Stimulated activated effector memory CD8-positive, alpha-beta T cell treated with anti-CD3 and anti-CD28 coated beads, Interleukin-12 subunit alpha, Interleukin-12 subunit beta, amount 100 ng/mL, for 72 hours (primary cell): ENCODE results near the gene CCER1.

Experiments
- ATAC-seq: fragments of 150-1000 bp; cut with Tn5 transposase; 2 replicates; pipeline ENCODE4 v1.10.0; 2021
- DNase-seq, 2 donors: peaks; one replicate each; pipeline ENCODE4 v3.0.0; 2021 to 2022; ENCODE audit warnings: low spot score in 2 of 2
- H3K27ac Mint-ChIP-seq: one replicate; pipeline ENCODE4 v1.8.0; 2022; ENCODE audit warnings: mild to moderate bottlenecking, mixed read lengths
- H3K36me3 Mint-ChIP-seq: one replicate; pipeline ENCODE4 v1.8.0; 2022; ENCODE audit warnings: mild to moderate bottlenecking, mixed read lengths
- H3K4me1 Mint-ChIP-seq: one replicate; pipeline ENCODE4 v1.8.0; 2022; ENCODE audit warnings: mixed read lengths
- H3K4me3 Mint-ChIP-seq: one replicate; pipeline ENCODE4 v1.8.0; 2022; ENCODE audit warnings: mild to moderate bottlenecking, mixed read lengths
- H3K9me3 Mint-ChIP-seq: one replicate; pipeline ENCODE4 v1.8.0; 2022; ENCODE audit warnings: mixed read lengths

CCER1 gene

DNA sequence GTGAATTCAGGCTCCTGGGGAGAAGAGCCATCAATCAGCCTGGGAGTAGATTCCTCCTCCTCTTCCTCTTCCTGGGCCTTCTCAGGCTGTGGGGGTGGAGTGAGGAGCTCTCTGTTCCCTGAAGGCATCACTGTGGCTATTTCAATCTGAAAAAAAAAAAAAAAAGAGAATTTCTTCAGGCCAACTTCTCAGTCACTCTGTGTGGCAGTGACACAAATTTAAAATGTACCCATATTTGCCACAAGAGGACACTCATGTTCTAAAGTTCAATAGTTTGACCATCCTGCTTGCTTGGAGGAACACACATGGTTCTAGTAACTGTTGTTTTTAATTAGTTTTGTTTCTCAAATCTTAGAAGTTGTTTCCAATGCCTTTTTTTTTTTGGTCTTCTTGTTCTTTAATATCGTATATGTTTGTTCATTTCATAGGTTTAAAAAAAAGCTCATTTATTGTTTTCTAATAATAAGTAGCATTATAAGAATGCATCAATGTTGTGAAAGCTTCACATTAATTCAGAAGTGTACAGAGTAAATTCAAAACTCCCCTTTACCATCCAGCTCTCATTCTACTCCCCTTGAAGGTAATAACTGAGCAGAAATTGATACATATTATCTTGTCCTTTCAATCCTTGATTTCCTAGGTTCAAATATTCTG is 23.3 kb upstream of the CCER1 start:
- H3K36me3 Mint-ChIP-seq, result no peaks in the 10 kb centered on the region
- ATAC-seq, result peak; percentile 60
- no peak overlapping the region for H3K4me3 Mint-ChIP-seq
- no peak for DNase-seq
- H3K4me1 Mint-ChIP-seq, result no peaks in the 10 kb centered on the region
- H3K9me3 Mint-ChIP-seq, result no peaks in the 10 kb centered on the region
- no peak overlapping the region for H3K27ac Mint-ChIP-seq

DNA sequence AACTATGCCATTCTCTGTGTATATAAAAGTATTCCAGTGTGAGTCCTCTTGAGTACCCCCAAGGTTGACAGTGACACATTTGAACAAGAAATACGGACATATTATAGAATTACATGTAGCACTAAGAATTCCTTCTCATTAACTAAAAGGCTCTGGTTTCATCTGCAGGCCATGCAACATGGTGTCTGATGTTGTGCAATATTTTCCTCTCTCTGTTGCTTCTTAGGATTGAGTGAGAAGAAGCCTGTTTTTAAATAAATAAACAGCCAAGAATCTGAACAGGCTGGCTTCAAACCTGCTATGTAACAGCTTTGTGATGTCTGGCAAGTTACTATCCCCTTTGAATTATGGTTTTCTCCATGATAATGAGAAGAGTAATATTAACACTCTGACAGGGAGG is 22.2 kb upstream of the CCER1 start:
- no peaks in the 10 kb centered on the region for H3K4me1 Mint-ChIP-seq
- DNase-seq (no peak), ATAC-seq (no peak)
- H3K4me3 Mint-ChIP-seq, result no peak overlapping the region
- no peaks in the 10 kb centered on the region for H3K9me3 Mint-ChIP-seq
- H3K36me3 Mint-ChIP-seq, result no peaks in the 10 kb centered on the region
- no peak overlapping the region for H3K27ac Mint-ChIP-seq

DNA sequence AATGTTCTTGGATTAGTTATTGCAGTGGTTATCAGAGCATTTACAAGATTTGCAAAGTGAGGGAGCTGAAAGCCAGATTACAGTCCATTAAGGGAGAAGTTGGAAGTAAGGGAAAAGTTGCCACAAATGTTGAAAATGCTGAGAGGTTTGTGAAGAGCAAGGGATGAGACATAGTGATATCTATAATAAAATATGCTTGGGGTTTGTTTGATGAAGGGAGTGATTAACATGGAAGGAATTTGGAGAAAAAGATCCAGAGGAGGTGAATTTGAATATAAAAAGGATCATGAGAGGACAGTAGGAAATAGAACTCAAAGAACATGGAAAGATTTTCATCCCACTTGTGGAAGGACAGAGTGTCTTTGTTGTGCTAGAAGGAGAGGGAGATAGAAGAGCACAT is 19.3 kb upstream of the CCER1 start:
- no peak for DNase-seq
- no peak overlapping the region for H3K4me3 Mint-ChIP-seq
- no peak for ATAC-seq
- H3K9me3 Mint-ChIP-seq, result no peaks in the 10 kb centered on the region
- H3K27ac Mint-ChIP-seq, result no peak overlapping the region
- H3K4me1 Mint-ChIP-seq, result no peaks in the 10 kb centered on the region
- H3K36me3 Mint-ChIP-seq, result no peaks in the 10 kb centered on the region

DNA sequence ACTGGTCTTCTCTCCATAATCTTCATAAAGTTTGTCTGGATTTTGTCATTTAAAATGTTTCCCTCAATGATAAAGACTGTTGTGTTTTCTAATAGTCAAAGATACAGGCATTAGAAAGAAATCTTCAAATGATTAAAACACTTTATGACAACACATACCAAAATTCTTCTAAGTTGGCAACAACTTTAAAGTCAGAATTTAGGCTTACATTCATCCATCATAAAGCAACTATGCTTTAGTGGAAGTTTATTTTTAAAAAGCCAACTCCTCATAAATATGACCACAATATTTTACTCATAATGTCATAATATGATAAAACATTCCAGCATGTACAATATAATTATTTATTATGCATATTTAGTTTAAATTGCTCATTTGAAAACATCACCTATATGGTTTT is 17.2 kb upstream of the CCER1 start:
- no peaks in the 10 kb centered on the region for H3K4me1 Mint-ChIP-seq
- no peaks in the 10 kb centered on the region for H3K9me3 Mint-ChIP-seq
- H3K27ac Mint-ChIP-seq, result no peak overlapping the region
- ATAC-seq (no peak), DNase-seq (no peak)
- H3K4me3 Mint-ChIP-seq, result no peak overlapping the region
- H3K36me3 Mint-ChIP-seq, result no peaks in the 10 kb centered on the region

DNA sequence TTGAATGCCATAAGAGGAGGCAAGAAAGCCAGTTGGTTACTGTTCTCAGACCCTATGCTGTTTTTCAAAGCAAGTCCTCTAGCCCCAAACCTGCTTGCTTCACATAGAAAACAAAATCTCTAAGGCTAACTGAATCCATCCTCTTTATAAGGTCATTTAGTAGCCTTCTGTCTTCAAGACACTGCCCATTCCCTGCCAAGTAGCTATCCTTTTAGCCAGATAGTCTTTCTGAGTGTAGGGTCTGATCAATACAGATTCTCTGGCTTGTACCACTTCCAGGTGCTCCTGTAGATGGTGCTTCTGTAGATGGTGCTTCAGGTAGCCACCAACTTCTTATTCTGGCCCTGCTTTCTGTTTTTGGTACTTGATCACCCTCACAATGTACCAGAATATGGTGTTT is 15.9 kb upstream of the CCER1 start:
- Mint-ChIP-seq H3K4me3 (no peak overlapping the region), H3K36me3 (no peaks in the 10 kb centered on the region), H3K27ac (no peak overlapping the region), H3K9me3 (no peaks in the 10 kb centered on the region), H3K4me1 (no peaks in the 10 kb centered on the region)
- DNase-seq (no peak), ATAC-seq (peak; percentile 19)

DNA sequence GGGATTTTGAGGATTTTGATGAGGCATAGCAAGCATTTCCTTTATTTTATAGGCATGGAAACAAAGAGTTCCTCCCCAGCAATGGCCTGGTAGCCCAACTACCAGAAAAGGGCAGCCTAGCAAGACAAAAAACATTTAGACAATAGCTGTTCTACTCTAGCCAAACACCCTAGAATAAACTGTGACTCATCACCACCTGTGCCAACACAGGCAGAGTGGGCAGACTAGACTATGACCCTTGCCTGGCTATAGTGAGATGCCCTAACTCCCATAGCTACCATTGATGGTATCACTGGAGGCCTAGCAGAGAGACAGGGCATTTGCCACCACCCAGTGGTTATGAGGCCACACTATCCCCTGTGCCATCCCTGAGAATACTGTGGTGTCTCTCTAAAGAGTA is 15.5 kb upstream of the CCER1 start:
- Mint-ChIP-seq H3K9me3 (no peaks in the 10 kb centered on the region), H3K4me3 (no peak overlapping the region), H3K27ac (no peak overlapping the region), H3K4me1 (no peaks in the 10 kb centered on the region), H3K36me3 (no peaks in the 10 kb centered on the region)
- no peak for DNase-seq
- ATAC-seq, result peak; percentile 60

DNA sequence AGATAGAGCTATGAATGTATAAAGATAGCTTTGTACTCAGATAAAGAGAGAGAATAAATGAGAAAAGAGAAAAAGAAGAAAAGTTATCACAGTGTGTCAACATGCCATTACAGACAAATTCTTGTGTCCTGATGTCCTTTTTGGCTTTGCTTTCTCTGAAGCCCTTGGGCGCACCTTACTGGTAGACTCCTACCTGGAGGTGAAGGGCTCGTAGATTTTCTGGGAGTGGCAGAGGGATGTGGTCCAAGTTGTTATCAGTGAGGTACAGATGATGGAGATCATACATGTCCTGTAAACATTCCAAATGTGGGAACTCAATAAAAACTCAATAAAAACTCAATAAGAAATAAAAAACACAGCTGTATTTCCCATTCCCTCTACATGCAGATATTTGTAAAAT is 14.9 kb upstream of the CCER1 start:
- no peak overlapping the region for H3K4me3 Mint-ChIP-seq
- ATAC-seq, result no peak
- no peaks in the 10 kb centered on the region for H3K9me3 Mint-ChIP-seq
- no peaks in the 10 kb centered on the region for H3K4me1 Mint-ChIP-seq
- DNase-seq, result no peak
- H3K27ac Mint-ChIP-seq, result no peak overlapping the region
- H3K36me3 Mint-ChIP-seq, result no peaks in the 10 kb centered on the region

DNA sequence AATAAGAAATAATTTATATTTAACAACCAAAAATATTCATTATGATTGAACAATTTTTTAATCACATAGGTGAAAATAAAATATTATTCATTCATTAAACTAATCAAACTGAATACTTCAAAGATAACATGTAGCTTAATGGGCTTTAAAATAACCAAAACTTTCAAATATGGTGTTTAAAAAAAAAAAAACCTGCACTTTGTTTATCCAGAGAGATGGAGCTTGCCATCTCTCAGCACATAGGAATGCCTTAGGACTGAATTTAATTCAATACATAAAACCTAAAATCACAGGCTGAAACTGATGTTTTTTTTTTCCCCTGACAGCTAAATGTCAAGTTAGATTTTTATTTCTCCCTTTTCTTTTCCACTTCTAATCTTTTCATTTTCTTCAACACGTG is 14.4 kb upstream of the CCER1 start:
- no peaks in the 10 kb centered on the region for H3K4me1 Mint-ChIP-seq
- ATAC-seq, result no peak
- H3K27ac Mint-ChIP-seq, result no peak overlapping the region
- no peaks in the 10 kb centered on the region for H3K36me3 Mint-ChIP-seq
- no peaks in the 10 kb centered on the region for H3K9me3 Mint-ChIP-seq
- H3K4me3 Mint-ChIP-seq, result no peak overlapping the region
- no peak for DNase-seq

DNA sequence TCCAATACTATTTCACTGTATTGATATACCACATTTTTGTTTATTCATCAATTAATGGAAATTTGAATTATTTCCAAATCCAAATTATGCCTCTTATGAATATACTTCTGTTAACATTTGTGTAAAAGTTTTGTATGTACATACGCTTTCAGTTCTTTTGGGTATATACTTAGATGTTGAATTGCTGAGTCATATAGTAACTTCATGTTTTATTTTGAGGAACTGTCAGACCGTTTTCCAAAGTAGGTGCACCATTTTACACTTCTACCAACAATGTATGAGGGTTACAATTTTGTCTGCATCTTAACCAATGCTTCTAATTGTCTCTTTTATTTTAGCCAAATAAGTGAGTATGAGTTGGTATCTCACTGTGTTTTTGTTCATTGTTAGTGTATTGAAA is 10.2 kb upstream of the CCER1 start:
- DNase-seq (no peak), ATAC-seq (no peak)
- no peak overlapping the region for H3K4me3 Mint-ChIP-seq

DNA sequence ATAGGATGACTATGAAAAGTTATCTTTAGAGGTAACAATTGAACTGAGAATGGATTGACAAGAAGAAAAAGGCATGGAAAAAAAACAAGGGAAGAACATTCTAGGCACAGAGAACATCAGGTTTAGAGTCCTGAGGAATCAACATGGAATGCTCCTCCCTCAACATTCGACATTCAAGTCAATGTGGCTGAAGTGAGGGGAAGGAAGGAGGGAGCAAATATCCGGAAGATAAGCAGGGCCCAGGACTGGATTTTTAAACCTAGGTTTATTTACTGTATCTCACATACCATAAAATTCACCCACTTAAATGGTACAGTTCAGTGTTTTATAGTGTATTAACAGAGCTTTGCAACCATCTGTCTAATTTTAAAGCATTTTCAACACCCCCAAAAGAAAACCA is 9.6 kb upstream of the CCER1 start:
- DNase-seq, result no peak
- Mint-ChIP-seq H3K27ac (no peak overlapping the region), H3K9me3 (no peaks in the 10 kb centered on the region)

More for the DNA sequence above, 10.2 kb upstream of the CCER1 start:
- Mint-ChIP-seq H3K4me1 (no peaks in the 10 kb centered on the region), H3K27ac (no peak overlapping the region), H3K9me3 (no peaks in the 10 kb centered on the region), H3K36me3 (no peaks in the 10 kb centered on the region)

DNA sequence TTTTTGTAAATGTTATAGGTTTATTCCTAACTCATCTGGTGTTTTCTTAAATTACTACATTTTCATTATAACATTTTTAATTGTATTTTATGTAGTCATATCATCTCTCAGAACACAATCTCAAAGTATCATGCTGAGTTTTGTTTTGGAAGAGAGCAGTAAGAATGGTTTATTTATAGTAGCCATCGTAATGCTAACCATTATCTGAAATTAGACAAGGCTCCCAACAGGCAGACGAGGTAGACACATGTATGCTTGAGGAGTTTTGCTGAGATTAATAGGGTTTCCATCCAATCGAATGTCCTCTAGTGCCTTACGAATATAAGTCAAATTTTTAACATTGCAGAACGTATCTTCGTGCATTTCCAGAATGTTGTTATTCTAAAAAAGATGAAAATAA is 9.0 kb upstream of the CCER1 start:
- no peak overlapping the region for H3K27ac Mint-ChIP-seq
- no peak for DNase-seq

More for the DNA sequence above, 9.6 kb upstream of the CCER1 start:
- no peak for ATAC-seq
- no peaks in the 10 kb centered on the region for H3K36me3 Mint-ChIP-seq
- H3K4me3 Mint-ChIP-seq, result no peak overlapping the region
- no peaks in the 10 kb centered on the region for H3K4me1 Mint-ChIP-seq

DNA sequence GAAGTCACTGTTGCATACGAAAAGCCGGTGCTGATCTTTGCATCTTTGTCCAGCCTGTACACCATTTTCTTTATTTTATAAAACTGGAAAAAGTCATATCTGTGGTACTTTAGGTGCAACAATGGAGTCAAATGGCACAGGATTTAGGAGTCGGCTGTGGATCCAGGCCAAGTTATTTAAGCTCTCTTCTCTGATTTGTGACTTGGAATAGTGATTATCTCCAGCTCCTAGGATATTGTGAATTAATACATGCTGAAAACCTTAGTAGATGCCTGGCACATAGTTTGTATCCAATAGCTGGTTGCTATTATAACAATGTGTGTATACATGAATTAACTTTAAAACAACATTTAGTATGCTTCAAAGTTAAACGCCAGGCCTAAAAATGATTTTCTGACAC is 6.2 kb upstream of the CCER1 start:
- ATAC-seq, result no peak
- no peaks in the 10 kb centered on the region for H3K36me3 Mint-ChIP-seq
- no peak for DNase-seq
- H3K27ac Mint-ChIP-seq, result no peak overlapping the region
- no peaks in the 10 kb centered on the region for H3K4me1 Mint-ChIP-seq
- H3K4me3 Mint-ChIP-seq, result no peak overlapping the region
- no peaks in the 10 kb centered on the region for H3K9me3 Mint-ChIP-seq

More for the DNA sequence above, 9.0 kb upstream of the CCER1 start:
- ATAC-seq, result no peak
- Mint-ChIP-seq H3K9me3 (no peaks in the 10 kb centered on the region), H3K4me1 (no peaks in the 10 kb centered on the region), H3K4me3 (no peak overlapping the region), H3K36me3 (no peaks in the 10 kb centered on the region)

DNA sequence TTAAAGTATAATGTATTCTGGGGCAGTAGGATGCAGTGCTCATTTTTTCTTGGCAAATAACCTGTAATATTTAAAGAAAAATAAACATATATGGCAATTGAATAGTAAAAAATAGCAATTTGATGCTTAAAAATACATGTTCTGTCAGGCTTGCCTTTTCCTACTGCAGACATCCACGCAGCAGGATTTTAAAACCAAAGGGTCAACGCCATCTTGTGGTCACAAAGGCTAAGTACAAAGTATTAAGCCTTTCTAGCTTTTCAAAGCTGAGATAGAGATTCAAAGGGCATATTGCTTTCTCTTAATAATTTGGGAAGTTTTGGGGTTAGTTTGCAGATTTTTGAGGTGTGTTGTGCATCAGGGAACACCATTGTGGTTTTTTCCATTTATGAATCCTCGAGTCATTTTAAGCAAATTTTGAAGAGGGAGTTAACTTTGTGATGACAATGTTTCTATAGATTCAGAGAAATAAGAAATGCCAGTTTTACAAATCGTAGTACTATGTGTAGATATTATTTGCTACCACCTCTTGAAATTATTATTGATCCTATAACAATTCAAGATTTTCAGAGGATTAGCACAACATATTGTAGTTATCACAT is 4.7 kb upstream of the CCER1 start:
- H3K4me3 Mint-ChIP-seq, result no peak overlapping the region
- DNase-seq, result no peak
- H3K9me3 Mint-ChIP-seq, result no peaks in the 10 kb centered on the region
- H3K36me3 Mint-ChIP-seq, result no peaks in the 10 kb centered on the region
- no peaks in the 10 kb centered on the region for H3K4me1 Mint-ChIP-seq
- ATAC-seq, result peak; percentile 53
- H3K27ac Mint-ChIP-seq, result no peak overlapping the region

DNA sequence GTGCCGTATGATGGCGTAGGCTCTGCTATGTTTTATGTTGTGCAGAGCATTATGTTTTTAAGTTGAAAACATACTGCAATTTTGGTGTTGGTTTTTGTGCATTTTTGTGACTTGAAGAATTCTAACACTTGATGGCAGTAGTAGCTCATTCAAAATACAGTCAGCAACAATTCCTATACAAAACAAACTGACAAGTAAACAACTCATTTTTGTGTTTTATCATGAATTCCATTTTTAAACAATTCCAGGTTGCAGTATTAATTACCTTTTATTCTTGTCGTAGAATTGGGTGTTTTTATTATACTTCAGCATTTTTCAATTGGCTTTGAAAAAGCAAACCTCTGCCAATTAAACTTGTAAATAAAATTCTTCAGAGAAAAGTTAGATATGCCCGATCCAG is 4.1 kb upstream of the CCER1 start:
- Mint-ChIP-seq H3K27ac (no peak overlapping the region), H3K4me3 (no peak overlapping the region), H3K36me3 (no peaks in the 10 kb centered on the region), H3K9me3 (no peaks in the 10 kb centered on the region), H3K4me1 (no peaks in the 10 kb centered on the region)
- ATAC-seq (no peak), DNase-seq (no peak)

DNA sequence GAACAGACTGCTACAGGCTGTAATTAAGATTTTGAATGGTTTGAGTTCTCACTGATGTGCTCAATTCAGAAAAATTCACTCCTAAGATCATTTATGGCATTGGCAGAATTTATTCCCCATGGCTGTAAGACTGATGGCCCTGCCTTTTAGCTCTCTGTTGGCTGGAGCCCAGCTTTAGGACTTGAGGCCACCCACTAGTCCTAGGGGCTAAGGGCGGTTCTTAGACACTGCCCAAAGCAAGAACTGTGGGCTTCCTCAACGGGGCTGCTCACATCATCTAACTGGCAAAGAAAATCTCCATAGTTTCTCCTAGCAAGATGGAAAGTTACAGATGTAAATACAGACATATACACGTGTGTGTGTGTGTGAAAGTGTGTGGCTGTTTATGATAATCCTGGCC is 3.4 kb upstream of the CCER1 start:
- ATAC-seq (no peak), DNase-seq (no peak)
- Mint-ChIP-seq H3K4me1 (no peaks in the 10 kb centered on the region), H3K4me3 (no peak overlapping the region), H3K9me3 (no peaks in the 10 kb centered on the region), H3K36me3 (no peaks in the 10 kb centered on the region), H3K27ac (no peak overlapping the region)

DNA sequence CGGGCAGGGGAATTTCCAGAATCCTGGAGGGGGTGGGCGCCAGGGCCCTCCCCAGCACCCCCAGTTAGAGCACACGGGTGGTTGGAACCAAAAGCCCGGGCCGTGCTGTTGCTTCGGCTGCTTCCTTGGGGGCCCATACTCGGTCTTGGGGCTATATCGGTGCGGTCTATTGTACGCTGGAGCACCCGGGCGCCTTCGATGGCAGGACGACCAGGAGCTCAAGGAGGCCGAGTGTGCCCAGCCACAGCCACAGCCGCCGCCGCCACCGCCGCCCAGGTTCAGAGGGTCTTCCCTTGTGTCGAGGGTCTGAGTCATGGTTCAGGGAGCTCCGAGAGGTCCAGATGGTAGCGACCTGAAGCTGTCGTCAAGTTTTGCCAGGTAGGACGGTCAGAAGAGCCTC is 548 bp downstream of the CCER1 start:
- DNase-seq (no peak), ATAC-seq (peak; percentile 14)
- no peaks in the 10 kb centered on the region for H3K36me3 Mint-ChIP-seq
- no peak overlapping the region for H3K27ac Mint-ChIP-seq
- H3K9me3 Mint-ChIP-seq, result no peaks in the 10 kb centered on the region
- no peak overlapping the region for H3K4me3 Mint-ChIP-seq
- no peaks in the 10 kb centered on the region for H3K4me1 Mint-ChIP-seq
